IMR-90 (cell line): ENCODE data around the gene USP24. TPM values are rescaled to one million over a fixed set of nuclear protein-coding genes. Genes with fewer than 3 reads are reported as not detected.

Experiments used
- ATAC-seq: fragments of 200-7000 bp; cut with Tn5 transposase; 2 replicates; pipeline ENCODE4 v1.9.1; 2020; ENCODE audit warnings: low read depth, mild to moderate bottlenecking, moderate library complexity
- BruUV-seq: library from RNA; stranded (reverse); fragments of 400-500 nt; replicated peaks from 2 replicates; lab custom pipeline; 2021; lab: Mats Ljungman, UMichigan
- CTCF ChIA-PET: fragments of 300-600 bp; formaldehyde crosslinking; extraction: SDS; loops from one replicate; lab custom pipeline; 2021; ENCODE audit warnings: antibody characterized with exemption; lab: Yijun Ruan, JAX
- POLR2A ChIA-PET: fragments of 300-600 bp; sonication (Branson Sonifier 250); formaldehyde crosslinking; loops from one replicate; lab custom pipeline; 2022; ENCODE audit warnings: antibody characterized with exemption; ENCODE audit not compliant: unreplicated experiment; lab: Charles Lee
- DNase-seq: peaks from one replicate; pipeline ENCODE4 v3.0.0; 2013
- H2AFZ ChIP-seq: replicated peaks from 2 replicates; pipeline ENCODE3; 2013; ENCODE audit warnings: low read length, mild to moderate bottlenecking; ENCODE audit not compliant: poor library complexity
- H2AK5ac ChIP-seq: 2 replicates; pipeline ENCODE4 v1.6.1; 2013; ENCODE audit warnings: low read depth, low read length, inconsistent platforms
- H2AK9ac ChIP-seq: replicated peaks from 2 replicates; pipeline ENCODE3; 2013; ENCODE audit warnings: mild to moderate bottlenecking, low read depth, low read length, moderate library complexity; ENCODE audit not compliant: poor library complexity
- H2BK120ac ChIP-seq: 2 replicates; pipeline ENCODE4 v1.6.1; 2013; ENCODE audit warnings: low read depth, low read length, inconsistent platforms
- H2BK15ac ChIP-seq: 3 replicates; pipeline ENCODE4 v1.6.1; 2013; ENCODE audit warnings: low read depth, low read length, inconsistent platforms
- H2BK20ac ChIP-seq: 2 replicates; pipeline ENCODE4 v1.6.1; 2013; ENCODE audit warnings: low read depth, mild to moderate bottlenecking, inconsistent platforms, low read length, moderate library complexity
- H2BK5ac ChIP-seq: 2 replicates; pipeline ENCODE4 v1.6.1; 2013; ENCODE audit warnings: mild to moderate bottlenecking, low read depth, low read length, inconsistent platforms; ENCODE audit not compliant: poor library complexity, severe bottlenecking
- H3K14ac ChIP-seq: replicated peaks from 2 replicates; pipeline ENCODE4 v1.6.1; 2013; ENCODE audit warnings: low read depth, low read length, inconsistent platforms
- H3K18ac ChIP-seq: 2 replicates; pipeline ENCODE4 v1.6.1; 2013; ENCODE audit warnings: low read depth, low read length, control low read depth
- H3K23ac ChIP-seq: 2 replicates; pipeline ENCODE4 v1.6.1; 2013; ENCODE audit warnings: low read depth, low read length, inconsistent platforms
- H3K27ac ChIP-seq: 2 replicates; pipeline ENCODE4 v1.5.1; 2013; ENCODE audit warnings: mild to moderate bottlenecking, control low read depth, low read length; ENCODE audit not compliant: insufficient read depth
- H3K27me3 ChIP-seq: 2 replicates; pipeline ENCODE4 v1.6.1; 2013; ENCODE audit warnings: low read length; ENCODE audit not compliant: control insufficient read depth, insufficient read depth
- H3K36me3 ChIP-seq: 2 replicates; pipeline ENCODE4 v1.6.1; 2013; ENCODE audit warnings: low read length, mixed read lengths; ENCODE audit not compliant: control insufficient read depth, insufficient read depth
- H3K4ac ChIP-seq: 2 replicates; pipeline ENCODE4 v1.6.1; 2013; ENCODE audit warnings: low read depth, low read length, inconsistent platforms
- H3K4me1 ChIP-seq: 2 replicates; pipeline ENCODE4 v1.6.1; 2013; ENCODE audit warnings: low read length, mixed read lengths; ENCODE audit not compliant: control insufficient read depth, insufficient read depth
- H3K4me2 ChIP-seq: 2 replicates; pipeline ENCODE4 v1.6.1; 2013; ENCODE audit warnings: low read depth, mild to moderate bottlenecking, control low read depth, low read length, moderate library complexity
- H3K4me3 ChIP-seq: 2 replicates; pipeline ENCODE4 v1.5.1; 2013; ENCODE audit warnings: low read depth, mild to moderate bottlenecking, control low read depth, low read length, moderate library complexity; ENCODE audit not compliant: insufficient read depth
- H3K56ac ChIP-seq: 2 replicates; pipeline ENCODE4 v1.6.1; 2013; ENCODE audit warnings: low read length, inconsistent platforms; ENCODE audit not compliant: insufficient read depth; ENCODE audit errors: extremely low read depth
- H3K79me1 ChIP-seq, 2 experiments: 2 replicates each; pipeline ENCODE4 v1.6.1; 2013; ENCODE audit warnings: low read length in 2 of 2, inconsistent platforms in 1 of 2, low read depth in 1 of 2
- H3K9ac ChIP-seq: 2 replicates; pipeline ENCODE4 v1.6.1; 2013; ENCODE audit warnings: low read depth, low read length, control low read depth
- H3K9me1 ChIP-seq: 2 replicates; pipeline ENCODE4 v1.6.1; 2013; ENCODE audit warnings: low read length, inconsistent platforms; ENCODE audit not compliant: insufficient read depth
- H3K9me3 ChIP-seq: 2 replicates; pipeline ENCODE4 v1.6.1; 2013; ENCODE audit warnings: low read length; ENCODE audit not compliant: control insufficient read depth, insufficient read depth
- H4K20me1 ChIP-seq: 2 replicates; pipeline ENCODE4 v1.6.1; 2013; ENCODE audit warnings: low read length, inconsistent platforms; ENCODE audit not compliant: insufficient read depth
- H4K5ac ChIP-seq: 2 replicates; pipeline ENCODE4 v1.6.1; 2013; ENCODE audit warnings: mild to moderate bottlenecking, low read depth, low read length, control low read depth
- H4K8ac ChIP-seq, 2 experiments: 2 replicates each; pipeline ENCODE4 v1.6.1; 2013; ENCODE audit warnings: low read depth in 2 of 2, low read length in 2 of 2, control low read depth in 1 of 2, inconsistent platforms in 1 of 2
- H4K91ac ChIP-seq: 2 replicates; pipeline ENCODE4 v1.6.1; 2013; ENCODE audit warnings: low read depth, low read length, inconsistent platforms; ENCODE audit not compliant: insufficient read depth
- FOS ChIP-seq: fragments of 150-350 bp; IDR thresholded peaks from 2 replicates; pipeline ENCODE4 v1.6.1; 2016; ENCODE audit warnings: low read depth, low read length
- MAZ ChIP-seq: IDR thresholded peaks from 2 replicates; pipeline ENCODE4 v1.6.1; 2012; ENCODE audit warnings: low read depth, mild to moderate bottlenecking, low read length, improper control_type of control experiment, moderate library complexity, borderline replicate concordance
- WGBS, 2 experiments: methylation state at CpG; one replicate each; pipeline versions ENCODE4 v1.1.5 to v1.1.7; 2013; ENCODE audit warnings: missing lambda C conversion rate in 2 of 2; ENCODE audit not compliant: insufficient read length in 1 of 2; ENCODE audit errors: extremely low coverage in 2 of 2; 5-methylcytosine and 5-hydroxymethylcytosine counted together
- dilution Hi-C: fragments of 300-500 bp; cut with HindIII; formaldehyde crosslinking; loops from one replicate; pipeline ENCODE4 v1.14.3; 2018; ENCODE audit warnings: low sequenced_read_pairs; ENCODE audit not compliant: unreplicated experiment
- in situ Hi-C: fragments of 300-500 bp; cut with MboI; formaldehyde crosslinking; loops from 3 replicates; pipeline ENCODE4 v1.14.3; 2019; ENCODE audit warnings: low sequenced_read_pairs, inconsistent platforms, mixed read lengths
- intact Hi-C: fragments of 100-400 bp; cut with micrococcal nuclease; formaldehyde crosslinking; loops from 2 replicates; pipeline ENCODE4 v1.10.0; 2022
- polyA plus RNA-seq, 3 experiments: library from polyadenylated mRNA; depleted of rRNA; stranded (reverse); fragments of >200 nt; gene quantifications; 2 replicates each; pipeline ENCODE4 v1.2.3, GENCODE V29; 2012; ENCODE audit warnings: low replicate concordance in 1 of 3
- total RNA-seq: library from RNA; depleted of rRNA; stranded (reverse); fragments of >200 nt; gene quantifications from 2 replicates; pipeline ENCODE4 v1.2.3, GENCODE V29; 2012
- TF ChIP-seq, protein P1 (sequence below): fragments of 150-350 bp; IDR thresholded peaks from 2 replicates; pipeline ENCODE4 v1.6.1; 2016; ENCODE audit warnings: low read depth, mild to moderate bottlenecking, low read length, moderate library complexity, borderline replicate concordance

Gene USP24
- total and polyA plus RNA-seq, 2 of the 4 experiments (the other 2 are of a cell fraction), result 8.4 to 36.7 TPM

DNA sequence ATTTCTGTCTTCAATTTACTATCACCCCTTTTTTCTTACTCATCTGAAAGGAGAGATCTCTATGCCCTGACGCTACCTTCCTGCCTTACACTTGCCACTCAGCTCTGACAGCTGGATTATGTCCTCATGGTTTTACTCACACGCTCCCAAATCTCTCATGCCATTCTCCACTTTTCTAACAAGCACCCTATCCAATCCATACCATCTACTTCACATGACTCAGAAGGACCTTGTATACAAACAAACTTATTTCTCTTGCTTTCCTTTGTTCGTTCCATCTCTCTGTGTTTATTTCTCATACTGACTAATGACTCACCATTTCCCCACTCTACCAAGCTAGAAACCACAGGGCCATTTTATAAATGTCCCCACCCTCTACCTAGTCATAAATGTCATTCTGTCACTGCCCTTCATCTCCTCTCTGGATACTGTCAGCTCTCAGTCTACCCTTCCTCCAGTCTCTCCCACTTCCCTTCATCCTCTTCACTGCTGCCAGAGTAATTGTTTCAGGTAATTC, 87.3 kb downstream of the USP24 start:
- Histone ChIP-seq H2BK5ac (peak overlapping the region; percentile 42), H3K4me1 (peaks cover 10% of the 10 kb centered on the region), H3K4me2 (no peak overlapping the region), H4K20me1 (peaks cover 3% of the 10 kb centered on the region; the same call in 1 of the 2 replicates), H2AK5ac (peak overlapping the region; percentile 85; the same call in 1 of the 2 replicates), H3K79me1 (peaks cover 4 to 32% of the 10 kb centered on the region in 2 experiments; a peak in 3 of 4 replicates), H3K4ac (peak overlapping the region; percentile 70), H4K91ac (peak overlapping the region; percentile 75; the same call in 1 of the 2 replicates), H2AK9ac (no peak overlapping the region), H3K14ac (peak overlapping the region; percentile 70), H2BK120ac (peak overlapping the region; percentile 59; the same call in 1 of the 2 replicates), H3K23ac (no peak overlapping the region), H3K4me3 (no peak overlapping the region), H3K27ac (no peak overlapping the region), H3K56ac (no peak overlapping the region), H2AFZ (no peak overlapping the region), H4K5ac (no peak overlapping the region), H3K27me3 (no peaks in the 10 kb centered on the region), H3K9me3 (no peaks in the 10 kb centered on the region), H2BK15ac (peak overlapping the region; percentile 31; the same call in 1 of the 3 replicates), H3K9me1 (peaks cover 10% of the 10 kb centered on the region), H3K18ac (no peak overlapping the region; the same call in 1 of the 2 replicates), H2BK20ac (peak overlapping the region; percentile 31), H3K9ac (no peak overlapping the region), H4K8ac (peak overlapping the region in 1 of 2 experiments; percentile 51; a peak in 1 of 4 replicates), H3K36me3 (peaks cover 27% of the 10 kb centered on the region)
- in situ Hi-C loops (no loop called here), dilution Hi-C loops (no loop called here), intact Hi-C loops (no loop called here)
- TF ChIP-seq FOS, result peak; percentile 65
- TF ChIP-seq MAZ, result no peak
- TF ChIP-seq, protein P1, sequence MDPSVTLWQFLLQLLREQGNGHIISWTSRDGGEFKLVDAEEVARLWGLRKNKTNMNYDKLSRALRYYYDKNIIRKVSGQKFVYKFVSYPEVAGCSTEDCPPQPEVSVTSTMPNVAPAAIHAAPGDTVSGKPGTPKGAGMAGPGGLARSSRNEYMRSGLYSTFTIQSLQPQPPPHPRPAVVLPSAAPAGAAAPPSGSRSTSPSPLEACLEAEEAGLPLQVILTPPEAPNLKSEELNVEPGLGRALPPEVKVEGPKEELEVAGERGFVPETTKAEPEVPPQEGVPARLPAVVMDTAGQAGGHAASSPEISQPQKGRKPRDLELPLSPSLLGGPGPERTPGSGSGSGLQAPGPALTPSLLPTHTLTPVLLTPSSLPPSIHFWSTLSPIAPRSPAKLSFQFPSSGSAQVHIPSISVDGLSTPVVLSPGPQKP, result no peak
- ChIA-PET POLR2A (no interaction called here), CTCF (interaction anchor here (0.6 kb wide), 1 partner anchor 1479 kb away, joined by 4 read pairs; no protein-coding TSS in a partner anchor)
- WGBS, 2 experiments, result 83% methylated on average over 1 of the region's 3 CpGs; no CpG with 5 or more reads in 1 of the 2 experiments
- peak; percentile 50 for ATAC-seq
- DNase-seq, result peak; percentile 73
- BruUV-seq, result no TSS peak
